Hepatic stellate cell (primary cell): ENCODE measurements around the gene OSBPL10.
"Not testable (repeated sequence)": the region's sequence is repeated elsewhere in the genome, so short reads cannot be mapped to it uniquely, and the experiment has no call there.

Experiments
- DNase-seq: peaks from one replicate; pipeline ENCODE4 v3.0.0; 2011; ENCODE audit warnings: low spot score

OSBPL10 gene

GRCh38 chr3:31701286-31701685 is 279.8 kb downstream of the OSBPL10 start:
- DNase-seq = no peak

DNA sequence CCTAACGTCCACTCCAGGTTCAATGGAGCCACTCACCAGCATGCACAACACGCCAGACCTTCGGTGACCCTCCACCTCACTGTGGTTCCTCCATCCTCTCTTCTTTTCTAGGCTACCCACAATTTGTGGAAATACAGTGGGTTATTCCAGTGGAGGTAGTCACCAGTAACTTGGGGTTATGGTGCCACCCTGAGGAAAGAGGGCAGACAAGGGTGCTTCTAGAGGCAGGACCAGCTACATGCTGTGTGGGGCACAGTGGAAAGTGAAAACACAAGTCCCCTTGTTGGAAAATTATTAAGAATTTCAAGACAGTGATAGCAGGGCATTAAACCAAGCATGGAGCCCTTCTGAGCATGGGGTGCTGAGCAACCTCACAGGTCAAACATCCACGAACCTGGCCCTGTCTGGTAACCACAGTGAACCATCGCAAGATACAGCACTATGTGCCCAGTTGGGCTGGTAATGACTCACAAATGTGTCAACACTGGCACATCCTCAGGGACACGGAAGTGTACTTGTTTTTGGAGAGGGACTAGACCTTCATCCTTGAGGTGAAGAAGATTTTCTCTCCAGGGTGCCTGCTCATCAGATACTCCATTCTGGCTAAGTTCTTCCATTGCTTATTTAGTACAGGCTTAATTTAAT is 281.6 kb downstream of the OSBPL10 start:
- DNase-seq = no peak

DNA sequence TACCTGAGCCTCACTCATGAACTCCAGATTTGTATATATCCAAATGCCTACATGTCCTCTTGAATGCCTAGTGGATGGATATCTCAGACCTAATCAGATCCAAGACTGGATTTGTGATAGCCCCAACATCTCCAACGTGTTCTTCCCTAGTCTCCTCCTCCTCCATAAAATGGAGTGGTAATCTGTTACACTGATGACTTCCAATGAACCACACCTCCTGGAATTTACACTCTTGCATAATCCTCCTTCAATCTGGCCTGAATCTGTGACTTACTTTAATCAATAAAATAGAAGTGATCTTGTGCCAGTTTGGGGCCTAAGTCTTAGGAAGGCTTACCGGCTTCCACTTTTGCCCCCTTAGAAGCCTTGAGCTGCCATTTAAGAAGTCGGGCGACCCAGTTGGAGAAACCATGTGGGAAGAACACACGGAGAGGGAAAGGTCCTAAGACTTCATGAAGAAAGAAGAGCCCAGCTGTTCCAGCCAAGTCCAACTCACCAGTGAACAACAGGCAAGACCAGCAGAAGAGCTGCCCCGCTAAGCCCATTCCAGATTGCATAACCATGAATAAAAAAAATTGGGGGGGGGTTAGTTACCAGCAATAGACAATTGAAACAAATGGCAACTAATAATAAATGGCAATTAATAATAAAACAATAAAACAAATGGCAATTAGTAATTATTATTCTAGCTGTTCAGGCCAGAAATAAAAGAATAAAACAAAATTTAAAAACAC is 284.1 kb downstream of the OSBPL10 start:
- DNase-seq = no peak

- DNase-seq = no peak
These were observed 285.1 kb downstream of the OSBPL10 start for GRCh38 chr3:31696009-31696297.

DNA sequence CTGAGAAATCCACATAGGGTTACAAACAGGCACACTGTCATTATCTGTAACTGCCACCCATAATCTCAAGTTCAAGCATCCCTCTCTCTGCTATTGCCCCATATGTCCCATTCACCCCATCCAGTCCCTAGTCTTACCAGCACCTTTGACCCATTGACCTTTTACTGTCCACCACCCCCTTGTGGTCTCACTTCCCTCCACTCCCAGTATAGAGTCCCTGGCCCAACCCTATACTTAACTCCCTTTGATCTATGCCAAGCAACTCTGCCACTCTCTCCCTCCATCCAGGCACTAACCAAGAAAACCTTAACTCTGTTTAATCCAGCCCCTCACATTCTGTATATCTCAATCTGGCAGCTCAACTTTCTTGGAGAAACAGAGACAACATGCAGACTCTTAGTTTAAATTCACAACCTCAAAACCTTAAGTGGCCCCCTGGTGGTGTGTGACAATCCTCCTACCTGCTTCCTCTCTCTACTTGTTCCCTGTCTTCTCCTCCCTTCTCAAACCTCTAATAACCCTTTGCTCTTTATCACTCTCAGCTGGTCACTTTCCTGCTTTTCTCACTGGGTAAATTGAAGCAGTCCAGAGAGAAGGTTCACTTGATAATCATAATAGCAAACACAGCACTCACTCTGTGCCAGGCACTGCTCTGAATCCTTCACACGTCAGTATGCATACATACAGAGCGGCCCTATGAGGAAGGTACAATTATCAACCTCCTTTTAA is 285.6 kb downstream of the OSBPL10 start:
- no peak for DNase-seq

- DNase-seq = no peak
These were observed 287.7 kb downstream of the OSBPL10 start for GRCh38 chr3:31693346-31693745.

DNA sequence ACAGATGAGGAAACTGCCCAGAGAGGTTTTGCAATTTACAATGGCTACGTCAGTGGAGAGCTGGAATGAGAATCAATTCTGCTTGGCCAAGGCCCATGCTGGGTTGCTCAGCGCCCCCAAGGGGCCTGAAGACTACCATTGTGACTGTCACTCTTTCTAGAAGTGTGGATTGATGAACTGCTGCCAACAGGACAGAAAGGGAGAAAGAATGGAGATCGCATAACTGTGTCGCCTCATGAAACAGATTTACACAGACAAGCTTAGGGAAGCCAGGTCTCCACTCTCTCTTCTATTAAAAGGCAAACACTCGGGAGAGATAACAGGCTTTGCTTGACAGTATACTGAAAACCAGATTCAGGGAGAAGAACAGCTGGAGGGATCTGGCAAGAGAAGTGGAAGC is 288.3 kb downstream of the OSBPL10 start:
- DNase-seq = no peak

- no peak for DNase-seq
These were observed 290.3 kb downstream of the OSBPL10 start for GRCh38 chr3:31690771-31691170.

GRCh38 chr3:31689523-31689922 is 291.5 kb downstream of the OSBPL10 start:
- not testable (repeated sequence) for DNase-seq

DNA sequence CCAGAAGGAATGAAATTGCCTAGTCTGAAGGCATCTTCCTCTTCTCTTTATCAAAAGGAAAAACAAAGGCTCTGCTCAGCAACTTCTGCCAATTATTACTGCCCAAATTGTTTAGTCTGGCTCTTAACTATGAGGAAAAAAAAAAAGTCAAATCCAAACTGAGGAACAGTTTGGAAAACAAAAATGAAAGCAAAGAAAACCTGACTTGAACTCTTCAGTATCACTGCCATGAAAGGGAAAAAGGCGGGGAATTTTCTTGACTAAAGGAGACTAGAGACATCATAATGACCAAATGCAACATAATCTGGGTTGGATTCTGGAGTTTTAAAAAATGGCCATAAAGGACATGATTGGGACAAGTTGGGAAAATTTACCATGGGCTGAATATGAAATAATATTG is 292.1 kb downstream of the OSBPL10 start:
- no peak for DNase-seq

DNA sequence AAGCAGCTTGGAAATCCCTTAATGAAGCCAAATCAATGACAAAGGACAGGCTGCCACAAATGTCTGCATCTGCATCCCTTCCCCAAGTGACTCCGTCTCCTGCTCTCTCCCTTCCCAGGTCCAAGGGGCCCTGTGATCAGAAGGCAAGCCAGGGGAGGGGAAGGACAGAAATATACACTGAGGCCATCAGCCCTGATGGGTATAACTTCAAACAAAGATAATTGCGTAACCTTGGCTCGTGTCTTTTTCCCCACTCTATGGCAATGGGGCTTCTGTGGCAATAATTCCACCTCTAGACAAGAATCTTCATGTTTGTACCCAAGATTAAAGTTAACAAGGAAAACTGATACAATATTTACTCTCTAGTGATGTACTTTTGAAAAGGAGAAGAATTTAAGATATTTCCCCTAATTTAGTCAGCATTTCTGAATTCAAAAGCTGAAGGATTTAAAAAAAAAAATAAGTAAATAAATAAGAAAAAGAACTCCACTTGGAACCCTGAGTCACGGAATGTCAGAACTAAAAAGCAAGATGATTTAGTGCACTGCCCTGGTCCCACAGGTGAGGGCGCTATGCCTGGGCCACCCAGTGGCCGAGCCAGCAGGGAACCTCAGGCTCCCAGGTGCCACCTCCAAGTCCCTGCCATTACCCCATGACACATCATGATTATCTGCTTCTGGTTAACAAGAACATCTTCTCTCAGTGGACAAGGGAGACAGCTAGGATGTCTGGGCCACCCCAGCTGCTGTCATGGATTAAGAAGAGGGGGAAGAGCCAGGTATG is 293.9 kb downstream of the OSBPL10 start:
- no peak for DNase-seq

- DNase-seq = no peak
These were observed 300.8 kb downstream of the OSBPL10 start for GRCh38 chr3:31680072-31680870.

GRCh38 chr3:31676556-31676955 is 304.5 kb downstream of the OSBPL10 start:
- DNase-seq = no peak

- DNase-seq = no peak
These were observed 307.1 kb downstream of the OSBPL10 start for GRCh38 chr3:31673950-31674349.

DNA sequence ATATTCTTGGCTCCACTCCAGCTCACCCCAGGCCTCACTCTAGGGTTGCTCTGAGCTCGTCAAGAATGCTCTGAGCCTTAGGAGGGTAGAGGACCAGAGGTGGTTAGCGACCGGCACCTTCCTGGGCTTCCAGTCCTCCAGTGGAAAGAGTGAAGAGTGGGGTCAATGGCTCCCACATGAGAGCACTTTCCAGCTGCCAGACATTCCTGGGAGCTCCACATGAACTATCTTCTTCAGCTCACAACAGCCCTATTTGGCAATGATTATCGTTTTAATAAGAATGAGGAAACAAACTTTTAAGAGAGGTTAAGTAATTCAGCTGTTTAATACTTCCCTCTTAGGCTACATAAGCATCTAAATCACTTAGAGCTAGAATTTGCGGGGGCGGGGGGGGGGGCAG is 309.1 kb downstream of the OSBPL10 start:
- DNase-seq = no peak

DNA sequence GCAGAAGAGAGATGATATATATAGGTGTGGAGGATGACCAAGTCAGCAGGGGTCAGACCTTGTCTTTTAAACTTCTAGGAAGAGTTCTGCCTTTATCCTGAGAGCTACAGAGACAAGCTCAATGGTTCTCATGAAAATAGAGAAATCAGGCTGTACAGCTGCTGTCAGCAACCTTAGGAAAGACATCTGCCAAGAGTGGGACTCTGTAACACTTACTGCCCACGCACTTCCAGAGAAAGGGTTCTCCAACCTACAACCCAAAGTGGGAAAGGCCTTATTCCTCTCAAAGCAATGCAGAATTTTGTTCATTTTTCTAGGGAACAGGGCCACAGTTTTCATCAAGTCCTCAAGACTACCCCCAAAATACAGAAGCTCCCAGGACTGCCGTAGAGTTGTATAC is 309.6 kb downstream of the OSBPL10 start:
- DNase-seq = no peak

DNA sequence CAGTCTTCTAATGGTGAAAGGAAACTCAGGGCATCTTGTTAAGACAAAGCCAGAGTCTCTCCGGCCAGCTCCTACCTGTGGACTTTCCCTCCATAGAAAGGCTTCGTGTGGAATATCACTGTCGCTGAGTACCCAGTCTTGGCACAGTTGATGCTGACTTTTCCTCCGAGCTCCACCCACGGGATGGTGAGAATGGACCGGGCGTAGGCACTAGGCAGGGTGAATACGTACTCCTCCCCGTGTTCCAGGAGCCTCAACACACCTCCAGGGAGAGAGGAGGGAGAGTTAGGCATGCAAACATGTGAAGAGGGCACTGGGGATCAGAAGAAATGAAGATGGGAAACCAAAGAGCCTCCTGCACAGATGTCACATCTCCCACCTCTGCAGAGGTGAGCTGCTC is 310.3 kb downstream of the OSBPL10 start:
- DNase-seq = no peak

GRCh38 chr3:31670136-31670535 is 310.9 kb downstream of the OSBPL10 start:
- DNase-seq = no peak

DNA sequence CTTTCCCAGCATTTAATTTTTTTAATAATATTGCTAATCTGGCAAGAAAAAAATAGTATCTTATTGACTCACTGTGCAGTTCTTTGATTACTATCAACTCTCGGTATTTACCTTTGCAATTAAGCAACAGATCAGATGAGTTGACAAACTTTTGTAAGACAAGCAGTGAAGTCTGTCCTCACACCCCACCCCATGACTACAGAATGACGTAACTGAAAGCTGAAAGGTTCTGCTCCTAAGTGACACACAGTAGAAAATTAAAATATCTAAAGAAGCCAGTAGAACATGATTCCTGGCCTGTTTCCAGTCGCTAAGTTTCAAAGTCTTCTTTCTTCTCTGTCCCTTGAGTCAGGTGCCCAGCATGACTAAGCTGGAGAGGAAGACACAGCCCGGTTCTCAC is 312.8 kb downstream of the OSBPL10 start:
- no peak for DNase-seq

GRCh38 chr3:31667582-31667981 is 313.5 kb downstream of the OSBPL10 start:
- no peak for DNase-seq

GRCh38 chr3:31664031-31664430 is 317.0 kb downstream of the OSBPL10 start:
- no peak for DNase-seq
